BE2C (cell line): ENCODE data around the gene ITGAE.

ENCODE experiments used
- DNase-seq: peaks from one replicate; pipeline ENCODE4 v3.0.0-alpha.2; 2020
- H3K27me3 ChIP-seq: fragments of 250-450 bp; sonication (Bioruptor Pico); 2 replicates; pipeline ENCODE4 v1.5.1; 2020; ENCODE audit warnings: mild to moderate bottlenecking
- H3K36me3 ChIP-seq: fragments of 250-450 bp; sonication (Bioruptor Pico); 2 replicates; pipeline ENCODE4 v1.5.1; 2020; ENCODE audit warnings: mild to moderate bottlenecking
- H3K4me1 ChIP-seq: fragments of 250-450 bp; sonication (Bioruptor Pico); 2 replicates; pipeline ENCODE4 v1.5.1; 2020
- H3K4me3 ChIP-seq: 2 replicates; pipeline ENCODE4 v1.5.1; 2011; ENCODE audit warnings: low read depth, low read length
- H3K9me3 ChIP-seq: fragments of 250-450 bp; sonication (Bioruptor Pico); 2 replicates; pipeline ENCODE4 v1.5.1; 2020
- CTCF ChIP-seq: IDR thresholded peaks from 2 replicates; pipeline ENCODE4 v1.5.1; 2012; ENCODE audit warnings: mild to moderate bottlenecking, low read depth, low read length

Gene ITGAE

DNA sequence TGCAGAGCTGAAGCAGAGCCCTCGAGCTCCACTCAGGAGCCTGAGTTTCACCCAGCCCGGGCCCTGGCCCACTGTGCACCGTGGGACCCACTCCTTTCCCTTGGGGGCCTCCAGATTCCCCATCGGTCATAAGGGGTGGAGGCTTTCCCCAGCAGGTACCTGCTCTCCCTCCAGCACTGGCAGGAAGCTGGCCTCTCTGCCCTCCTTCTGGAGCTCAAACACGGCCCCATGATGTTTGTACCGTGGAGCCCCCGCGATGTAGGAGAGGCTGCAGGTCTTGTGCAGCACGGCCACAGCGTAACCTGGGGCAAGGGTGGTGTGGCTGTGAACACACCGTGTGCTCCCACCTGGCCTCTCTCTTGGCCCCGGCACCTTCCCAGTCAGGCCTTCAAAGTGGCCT, 47.4 kb downstream of the ITGAE start:
- TF ChIP-seq CTCF: no peak
- H3K4me3 ChIP-seq: no peak overlapping the region
- H3K4me1 ChIP-seq: no peaks in the 10 kb centered on the region
- H3K9me3 ChIP-seq: no peaks in the 10 kb centered on the region
- no peaks in the 10 kb centered on the region for H3K36me3 ChIP-seq
- no peak for DNase-seq
- no peaks in the 10 kb centered on the region for H3K27me3 ChIP-seq

GRCh38 chr17:3751836-3752235, 49.2 kb downstream of the ITGAE start:
- H3K36me3 ChIP-seq: no peaks in the 10 kb centered on the region
- H3K27me3 ChIP-seq: no peaks in the 10 kb centered on the region
- no peaks in the 10 kb centered on the region for H3K4me1 ChIP-seq
- no peak overlapping the region for H3K4me3 ChIP-seq
- no peak for TF ChIP-seq CTCF
- H3K9me3 ChIP-seq: no peaks in the 10 kb centered on the region
- DNase-seq: no peak

DNA sequence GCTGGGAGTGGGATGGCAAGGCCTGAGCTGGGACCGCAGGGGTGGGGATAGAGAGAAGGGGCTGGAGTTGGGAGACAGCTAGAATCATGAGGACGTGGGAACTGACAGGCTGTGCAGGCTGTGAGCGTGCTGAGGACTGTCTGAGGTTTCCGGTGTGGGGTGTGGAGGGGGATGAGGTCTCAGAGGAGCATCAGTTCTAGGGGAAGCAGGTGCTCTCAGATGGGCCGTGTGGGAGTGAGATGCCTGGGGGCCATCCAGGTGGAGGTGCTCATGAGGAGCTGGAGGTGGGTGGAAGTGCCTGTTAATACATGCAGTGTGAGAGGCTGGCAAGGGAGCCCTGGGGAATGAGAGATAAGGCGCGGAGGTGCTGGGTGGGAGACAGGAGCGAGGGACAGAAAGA, 50.1 kb downstream of the ITGAE start:
- Histone ChIP-seq H3K4me1 (no peaks in the 10 kb centered on the region), H3K9me3 (no peaks in the 10 kb centered on the region), H3K36me3 (no peaks in the 10 kb centered on the region), H3K27me3 (no peaks in the 10 kb centered on the region), H3K4me3 (no peak overlapping the region)
- no peak for DNase-seq
- TF ChIP-seq CTCF: no peak

- H3K4me1 ChIP-seq: no peaks in the 10 kb centered on the region
- H3K9me3 ChIP-seq: no peaks in the 10 kb centered on the region
These were observed 50.7 kb downstream of the ITGAE start for GRCh38 chr17:3750296-3750695.

GRCh38 chr17:3748576-3748975, 52.4 kb downstream of the ITGAE start:
- Histone ChIP-seq H3K27me3 (no peaks in the 10 kb centered on the region), H3K4me1 (no peaks in the 10 kb centered on the region), H3K4me3 (no peak overlapping the region), H3K36me3 (no peaks in the 10 kb centered on the region), H3K9me3 (no peaks in the 10 kb centered on the region)
- DNase-seq: no peak
- TF ChIP-seq CTCF: no peak

More at GRCh38 chr17:3750296-3750695, 50.7 kb downstream of the ITGAE start:
- Histone ChIP-seq H3K4me3 (no peak overlapping the region), H3K27me3 (no peaks in the 10 kb centered on the region), H3K36me3 (no peaks in the 10 kb centered on the region)
- TF ChIP-seq CTCF: no peak
- no peak for DNase-seq

DNA sequence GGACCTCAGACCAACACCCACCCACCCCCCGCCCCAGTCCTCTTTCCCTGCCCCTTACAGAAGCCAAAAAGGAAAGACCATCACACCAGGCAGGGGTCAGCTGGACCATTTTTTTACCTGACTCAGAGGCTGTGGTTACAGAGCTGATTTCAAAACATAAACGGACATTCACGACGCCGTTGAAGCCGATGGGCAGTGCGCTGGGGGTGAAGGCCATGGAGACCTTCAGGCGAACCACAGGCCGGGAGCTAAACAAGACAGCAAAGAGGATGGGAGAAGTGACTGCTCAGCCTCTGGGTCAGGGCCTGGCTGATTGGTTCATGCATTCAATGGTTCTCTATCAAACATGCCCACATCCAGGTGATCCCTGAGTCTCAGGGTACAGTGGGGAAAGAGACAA, 53.2 kb downstream of the ITGAE start:
- Histone ChIP-seq H3K9me3 (no peaks in the 10 kb centered on the region), H3K4me1 (no peaks in the 10 kb centered on the region), H3K27me3 (no peaks in the 10 kb centered on the region), H3K4me3 (no peak overlapping the region), H3K36me3 (no peaks in the 10 kb centered on the region)
- TF ChIP-seq CTCF: no peak
- no peak for DNase-seq
